ENCODE results near the gene CFAP61.

- no peak for TF ChIP-seq POLR2A (IDR thresholded peaks at IDR 0.05; ENCODE audit: low read depth)
- TF ChIP-seq CTCF (IDR thresholded peaks at IDR 0.05) = no peak
- no peak for TF ChIP-seq EP300 (IDR thresholded peaks at IDR 0.05)
Measured at GRCh38 chr20:20211988-20212518, 159.7 kb downstream of the CFAP61 start.
